ENCODE data around the gene PPP3CB. TPM values are rescaled to one million over a fixed set of nuclear protein-coding genes. Genes with fewer than 3 reads are reported as not detected.

The PPP3CB gene
- total and polyA plus RNA-seq, 2 donors (not counting 3 experiments of a cell fraction or from before 2014, with no cell fraction given) = 13.5 to 30.4 TPM

- dilution Hi-C loops (cut with MboI; ENCODE audit: extremely low pct_ligation_motif_present, low sequenced_read_pairs) = no loop called here
- no peak overlapping the region for H2AFZ ChIP-seq (ENCODE audit: low read depth, low read length)
- BruUV-seq (replicated peaks) = no TSS peak
Observed at GRCh38 chr10:73388228-73388627, 107.6 kb downstream of the PPP3CB start.

More at GRCh38 chr10:73388228-73388627, 107.6 kb downstream of the PPP3CB start:
- CTCF ChIA-PET = no interaction called here
- POLR2A ChIA-PET = no interaction called here
- no peak overlapping the region for H3K27ac ChIP-seq (ENCODE audit: insufficient read depth, low read depth, low read length)
- no peak for FAIRE-seq
- H3K4me1 ChIP-seq (ENCODE audit: control insufficient read depth, extremely low read depth, insufficient read depth, low read length) = no peaks in the 10 kb centered on the region
- H3K4me3 ChIP-seq (replicated peaks in 1 of 3; ENCODE audit: insufficient read depth in 1 of 3, low read depth in 1 of 3, low read length in 3 of 3) = no peak overlapping the region
- no peaks in the 10 kb centered on the region for H3K9me3 ChIP-seq (replicated peaks; ENCODE audit: control insufficient read depth, insufficient read depth, low read length)
- H3K36me3 ChIP-seq (ENCODE audit: control insufficient read depth in 2 of 2, extremely low read depth in 1 of 2, insufficient read depth in 2 of 2, low read length in 2 of 2) = peaks cover 8 to 9% of the 10 kb centered on the region in 2 experiments
- no peaks in the 10 kb centered on the region for H3K9me1 ChIP-seq (replicated peaks; ENCODE audit: control insufficient read depth, extremely low read depth, insufficient read depth, low read length)
- no peak for DNase-seq (ENCODE audit: low read depth, low spot score)
- no peaks in the 10 kb centered on the region for H3K79me2 ChIP-seq (ENCODE audit: control insufficient read depth, insufficient read depth, low read length)
- H3K9ac ChIP-seq (replicated peaks; ENCODE audit: extremely low read depth, insufficient read depth, low read length) = no peak overlapping the region
- no peaks in the 10 kb centered on the region for H3K27me3 ChIP-seq (ENCODE audit: control insufficient read depth in 2 of 2, insufficient read depth in 2 of 2, low read length in 2 of 2)
- H3K4me2 ChIP-seq (ENCODE audit: insufficient read depth, low read length) = no peak overlapping the region
- intact Hi-C loops (cut with micrococcal nuclease) = no loop called here
- TF ChIP-seq POLR2AphosphoS5 (IDR thresholded peaks at IDR 0.05; ENCODE audit: insufficient read depth, low read depth, low read length) (no peak), MAX (IDR thresholded peaks at IDR 0.05; ENCODE audit: insufficient read depth, insufficient read length) (no peak), CTCF (IDR thresholded peaks at IDR 0.05; ENCODE audit: extremely low read depth in 1 of 2, insufficient read depth in 1 of 2, low read depth in 1 of 2, low read length in 2 of 2) (no peak), FOS (IDR thresholded peaks at IDR 0.05; ENCODE audit: borderline replicate concordance, insufficient read depth, low read length) (no peak), POLR2A (IDR thresholded peaks at IDR 0.05; ENCODE audit: low read depth, low read length) (no peak), JUN (IDR thresholded peaks at IDR 0.05; ENCODE audit: borderline replicate concordance, insufficient read depth, insufficient read length, low read depth) (no peak), GATA2 (IDR thresholded peaks at IDR 0.05; ENCODE audit: insufficient read depth, insufficient read length, low read depth, low read length) (no peak), MYC (IDR thresholded peaks at IDR 0.05; ENCODE audit: low read depth, low read length) (no peak), EZH2 (IDR thresholded peaks at IDR 0.05; ENCODE audit: borderline replicate concordance, low read depth, low read length, severe bottlenecking) (no peak)
- H4K20me1 ChIP-seq (replicated peaks; ENCODE audit: control insufficient read depth, extremely low read depth, insufficient read depth, low read length) = peaks cover 2% of the 10 kb centered on the region

Measured in endothelial cell of umbilical vein (primary cell).